GM19035 (cell line): ENCODE measurements around the gene PRCC.

ENCODE experiments used
- ATAC-seq: cut with Tn5 transposase; IDR thresholded peaks from one replicate; pipeline ENCODE4 v1.9.1; 2021; ENCODE audit not compliant: unreplicated experiment

PRCC gene

GRCh38 chr1:156796340-156797097, 29.2 kb downstream of the PRCC start:
- no peak for ATAC-seq

DNA sequence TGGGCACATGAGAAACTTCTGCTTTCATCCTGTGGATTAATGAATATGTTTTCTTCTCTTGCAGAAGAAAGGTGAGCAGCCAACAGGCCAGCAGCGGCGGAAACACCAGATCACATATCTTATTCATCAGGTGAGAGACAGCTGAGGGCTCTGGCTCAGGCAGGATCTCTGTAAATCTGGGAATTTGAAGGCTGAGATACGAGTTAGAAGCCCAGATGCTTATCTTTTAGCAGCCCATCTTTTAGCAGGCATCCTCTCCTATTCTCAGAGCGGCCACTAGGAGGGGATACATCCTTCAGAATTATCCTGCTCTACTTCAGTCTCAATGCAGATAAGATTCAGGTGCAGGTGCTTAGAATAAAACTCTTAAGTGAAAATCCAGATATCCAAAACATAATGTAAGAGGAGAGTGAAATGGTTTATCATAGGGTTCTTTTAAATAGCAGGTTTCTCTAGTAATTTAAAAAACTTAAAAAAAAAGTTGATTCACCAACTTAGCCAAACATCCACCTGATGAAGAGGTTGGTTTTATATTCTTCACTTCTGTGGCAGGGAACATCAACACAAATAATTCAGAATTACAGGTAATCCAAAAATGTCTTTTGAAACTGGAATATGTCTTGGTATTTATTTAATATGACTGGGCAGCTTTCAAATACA, 30.0 kb downstream of the PRCC start:
- no peak for ATAC-seq

DNA sequence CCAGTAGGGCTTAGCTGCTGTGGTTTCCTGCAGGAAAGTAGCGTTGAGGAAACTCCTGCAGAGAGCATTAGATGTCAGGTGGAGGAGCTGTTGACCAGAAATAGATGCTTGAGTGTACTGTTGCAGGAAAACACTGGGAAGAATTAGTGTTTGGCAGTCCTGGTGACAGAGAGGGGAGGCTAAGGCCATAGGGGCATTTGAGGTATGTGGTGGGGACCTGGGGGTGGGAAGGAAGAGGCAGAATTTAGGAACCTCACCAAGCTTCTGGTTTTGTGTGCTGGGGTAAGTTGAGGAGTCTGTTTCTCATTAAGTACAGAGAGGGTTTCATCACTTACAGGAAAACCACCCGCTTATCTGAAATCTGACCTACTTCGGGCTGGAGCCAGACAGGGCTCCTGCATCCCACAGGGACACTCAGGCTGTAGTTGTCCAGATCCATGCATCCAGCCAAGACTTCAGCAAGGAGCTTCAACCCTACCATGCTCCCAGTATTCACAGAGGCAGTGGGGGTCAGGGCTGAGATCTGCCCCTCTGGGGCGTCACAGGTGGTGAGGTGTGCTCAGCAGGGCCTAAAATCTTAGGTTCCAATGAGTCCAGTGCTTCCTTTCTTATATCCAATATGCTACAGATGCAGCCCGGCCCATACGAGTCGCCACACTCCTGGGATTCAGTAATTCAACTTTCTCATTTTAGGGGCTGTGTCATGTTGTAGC, 34.2 kb downstream of the PRCC start:
- ATAC-seq: no peak

- ATAC-seq: no peak
Observed at GRCh38 chr1:156802421-156802935, 35.1 kb downstream of the PRCC start.

DNA sequence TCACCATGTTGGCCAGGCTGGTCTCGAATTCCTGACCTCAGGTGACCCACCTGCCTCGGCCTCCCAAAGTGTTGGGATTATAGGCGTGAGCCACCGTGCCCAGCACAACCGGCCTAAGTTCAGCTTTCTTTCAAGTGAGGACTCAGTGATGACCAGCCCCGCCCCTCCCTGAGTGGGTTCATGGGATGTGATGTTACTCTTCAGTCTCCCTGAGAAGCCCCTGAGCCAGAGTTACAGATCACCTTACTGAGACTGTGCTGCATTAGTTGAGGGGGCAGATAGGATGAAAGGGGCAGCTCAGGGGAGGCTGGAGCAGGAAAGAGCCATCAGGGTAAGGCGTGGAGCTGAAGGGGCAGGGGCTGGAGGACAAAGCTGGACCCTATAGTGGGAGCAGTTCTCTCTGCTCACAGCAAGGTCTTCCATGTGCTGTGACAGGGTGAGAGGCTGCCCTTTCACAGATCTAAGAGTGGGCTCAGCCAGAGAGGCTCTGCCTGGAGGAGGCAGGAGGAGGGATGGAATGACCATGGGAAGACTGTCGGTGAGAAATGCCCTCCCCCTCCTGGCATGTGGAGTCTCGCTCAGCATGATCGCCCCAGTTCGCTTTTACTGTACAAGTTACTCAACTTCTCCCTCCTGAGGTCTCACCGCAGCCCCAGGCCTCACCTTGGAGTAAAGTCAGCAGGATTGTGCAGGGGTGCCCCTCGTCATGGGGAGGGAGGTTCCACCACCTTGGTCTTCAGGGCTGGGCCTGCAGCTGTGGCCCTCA, 35.9 kb downstream of the PRCC start:
- ATAC-seq: no peak

DNA sequence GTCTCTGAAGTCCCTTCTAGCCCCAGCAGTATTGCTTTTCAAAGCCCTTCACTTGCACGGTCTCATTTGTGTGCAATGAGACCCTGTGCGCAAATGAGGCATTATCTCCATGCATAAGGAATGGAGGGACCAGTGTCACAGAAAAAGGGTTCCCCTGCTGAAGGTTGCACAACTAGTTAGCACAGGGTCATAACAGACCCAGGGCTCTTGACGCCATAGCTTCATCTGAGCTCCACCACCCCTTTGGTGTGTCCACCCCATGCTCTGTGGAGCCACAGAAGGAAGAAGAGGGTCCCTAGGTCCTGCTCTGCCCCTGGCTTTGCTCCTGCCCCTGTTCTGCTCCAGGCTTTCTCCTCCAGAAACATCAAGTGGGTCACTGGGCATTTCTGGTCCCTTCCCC, 36.7 kb downstream of the PRCC start:
- ATAC-seq: no peak

- ATAC-seq: no peak
Observed at GRCh38 chr1:156804572-156805243, 37.4 kb downstream of the PRCC start.

- no peak for ATAC-seq
Observed at GRCh38 chr1:156805766-156806511, 38.6 kb downstream of the PRCC start.

- no peak for ATAC-seq
Observed at GRCh38 chr1:156806512-156807440, 39.4 kb downstream of the PRCC start.

GRCh38 chr1:156807627-156808026, 40.3 kb downstream of the PRCC start:
- ATAC-seq: no peak

- no peak for ATAC-seq
Observed at GRCh38 chr1:156808186-156809030, 41.1 kb downstream of the PRCC start.

DNA sequence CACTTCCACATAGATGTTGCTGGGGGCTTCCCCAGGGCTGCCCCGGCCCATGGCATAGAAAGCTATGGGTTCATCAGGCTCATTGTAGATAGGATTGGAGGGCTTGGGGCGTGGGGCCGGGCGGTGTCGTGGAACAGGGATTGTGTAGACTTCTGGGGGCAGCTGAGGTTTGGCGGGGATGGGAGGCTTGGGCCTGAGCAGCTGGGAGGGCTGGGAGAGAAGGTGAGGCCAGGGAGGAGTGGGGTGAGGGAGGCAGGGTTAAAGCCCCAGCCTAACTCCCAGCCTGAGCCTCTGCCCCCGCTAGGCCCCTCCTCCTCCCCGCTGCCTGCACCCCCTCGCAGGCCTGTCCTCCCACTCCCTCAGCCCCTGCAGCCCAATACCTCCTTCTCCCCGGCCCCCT, 41.9 kb downstream of the PRCC start:
- no peak for ATAC-seq

- no peak for ATAC-seq
Observed at GRCh38 chr1:156809711-156810366, 42.5 kb downstream of the PRCC start.

DNA sequence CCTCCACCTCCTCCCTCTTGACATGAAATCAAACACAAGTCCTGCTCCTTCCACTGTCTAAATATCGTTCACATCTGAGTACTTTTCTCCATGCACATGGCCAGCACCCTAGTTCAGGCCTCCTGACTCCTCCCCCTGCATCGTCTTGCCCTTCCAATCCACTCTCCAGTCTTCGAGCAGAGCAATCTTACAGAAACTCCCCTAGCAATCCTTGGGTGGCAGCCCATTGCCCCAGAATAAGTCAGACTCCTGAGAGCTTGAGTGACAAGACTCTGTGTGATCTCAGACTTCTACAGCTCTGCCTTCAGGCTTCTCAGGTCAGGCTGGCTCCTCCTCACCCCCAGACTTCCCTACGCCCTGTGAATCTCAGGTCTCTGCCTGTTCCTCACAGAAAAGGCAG, 43.8 kb downstream of the PRCC start:
- ATAC-seq: no peak

GRCh38 chr1:156812293-156812990, 45.1 kb downstream of the PRCC start:
- no peak for ATAC-seq

DNA sequence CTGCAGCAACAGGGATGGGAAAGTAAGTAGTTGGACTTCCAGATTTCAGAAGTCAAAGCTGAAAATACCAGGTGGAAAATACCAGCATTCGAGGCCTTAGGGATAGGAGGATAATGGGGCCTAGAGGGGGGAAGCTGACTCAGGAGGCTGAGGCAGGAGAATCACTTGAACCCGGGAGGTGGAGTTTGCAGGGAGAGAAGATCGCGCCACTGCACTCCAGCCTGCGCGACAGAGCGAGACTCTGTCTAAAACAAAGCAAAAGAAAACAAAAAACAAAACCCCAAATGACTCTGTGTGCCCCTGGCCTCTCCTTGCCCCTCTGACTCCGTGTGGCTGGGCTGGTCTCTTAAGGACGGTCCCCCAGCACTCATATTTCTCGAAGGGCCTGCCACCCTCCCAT, 46.0 kb downstream of the PRCC start:
- no peak for ATAC-seq
